GM19468 (cell line): ENCODE data around the gene CDR2.

Experiments used
- ATAC-seq: cut with Tn5 transposase; IDR thresholded peaks from one replicate; pipeline ENCODE4 v1.9.1; 2021; ENCODE audit warnings: mild to moderate bottlenecking, moderate library complexity, moderate number of reproducible peaks; ENCODE audit not compliant: unreplicated experiment; ENCODE audit errors: extremely low read depth

The CDR2 gene

DNA sequence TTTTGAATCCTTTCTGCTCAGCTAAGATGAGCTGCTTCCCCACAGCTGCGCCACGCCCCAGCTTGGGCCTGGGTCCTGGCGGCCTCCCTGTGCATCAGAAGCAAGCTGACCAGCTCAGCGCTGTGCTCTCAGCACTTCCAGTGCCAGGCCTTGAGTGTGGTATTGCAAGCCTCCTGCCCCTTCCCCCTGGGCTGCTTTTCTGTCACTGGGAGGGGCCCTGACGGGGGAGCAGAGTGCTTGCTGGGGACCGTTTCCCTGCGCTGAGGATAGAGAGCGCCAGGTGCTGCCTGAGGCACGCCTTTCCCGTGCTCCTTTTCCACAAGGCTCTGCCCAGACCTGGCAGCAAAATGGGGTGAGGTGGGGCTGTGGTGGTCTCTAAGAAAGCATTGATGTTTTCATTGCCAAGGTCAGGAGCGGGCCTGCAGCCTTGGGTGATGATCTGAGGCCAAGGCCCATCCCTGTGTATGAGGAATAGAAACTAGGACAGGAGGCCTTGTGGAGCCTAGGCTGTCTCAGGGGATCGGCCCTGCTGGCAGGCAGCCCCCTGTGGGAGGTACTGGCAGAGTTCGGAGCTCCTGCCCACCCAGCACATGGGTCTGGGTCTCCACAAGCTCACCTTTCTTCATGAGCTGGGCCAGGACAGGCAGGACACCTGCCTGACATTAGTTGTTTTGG, 47.5 kb downstream of the CDR2 start:
- no peak for ATAC-seq

DNA sequence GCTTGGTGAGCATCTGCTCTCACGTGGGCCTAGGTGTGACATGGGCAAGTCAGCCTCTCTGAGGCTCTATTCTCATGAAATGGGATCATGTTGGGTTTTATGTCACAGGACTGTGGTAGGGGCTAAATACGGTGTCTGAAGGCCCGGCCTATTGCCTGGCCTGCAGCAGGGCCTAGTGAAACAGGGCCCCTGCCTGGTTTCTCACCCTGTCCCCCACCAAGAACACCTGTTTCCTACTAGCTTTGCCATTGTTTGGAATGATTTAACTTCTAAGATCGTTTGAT, 48.1 kb downstream of the CDR2 start:
- ATAC-seq, result no peak

DNA sequence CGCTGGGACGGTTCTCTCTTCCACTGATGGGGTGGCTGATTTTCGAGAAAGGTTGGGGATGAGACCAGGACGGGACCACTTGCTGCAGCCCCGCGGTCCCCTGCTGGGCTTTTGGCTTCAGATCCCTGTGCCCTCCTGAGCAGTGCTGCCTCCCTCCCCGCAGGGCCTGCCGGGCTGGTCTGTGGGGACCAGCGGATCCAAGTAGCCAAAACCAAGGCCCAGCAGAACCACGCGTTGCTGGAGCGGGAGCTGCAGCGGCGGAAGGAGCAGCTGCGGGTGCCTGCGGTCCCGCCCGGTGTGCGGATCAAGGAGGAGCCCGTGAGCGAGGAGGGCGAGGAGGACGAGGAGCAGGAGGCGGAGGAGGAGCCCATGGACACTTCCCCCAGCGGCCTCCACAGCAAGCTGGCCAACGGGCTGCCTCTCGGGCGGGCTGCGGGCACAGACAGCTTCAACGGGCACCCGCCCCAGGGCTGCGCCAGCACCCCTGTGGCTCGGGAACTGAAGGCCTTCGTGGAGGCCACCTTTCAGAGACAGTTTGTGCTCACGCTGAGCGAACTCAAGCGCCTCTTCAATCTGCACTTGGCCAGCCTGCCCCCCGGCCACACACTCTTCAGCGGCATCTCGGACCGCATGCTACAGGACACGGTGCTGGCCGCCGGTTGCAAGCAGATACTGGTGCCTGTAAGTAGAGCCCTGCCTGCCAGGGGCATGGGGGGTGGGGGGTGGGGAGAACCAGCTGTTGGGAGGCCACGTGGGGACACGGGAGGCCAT, 48.6 kb downstream of the CDR2 start:
- ATAC-seq, result no peak

DNA sequence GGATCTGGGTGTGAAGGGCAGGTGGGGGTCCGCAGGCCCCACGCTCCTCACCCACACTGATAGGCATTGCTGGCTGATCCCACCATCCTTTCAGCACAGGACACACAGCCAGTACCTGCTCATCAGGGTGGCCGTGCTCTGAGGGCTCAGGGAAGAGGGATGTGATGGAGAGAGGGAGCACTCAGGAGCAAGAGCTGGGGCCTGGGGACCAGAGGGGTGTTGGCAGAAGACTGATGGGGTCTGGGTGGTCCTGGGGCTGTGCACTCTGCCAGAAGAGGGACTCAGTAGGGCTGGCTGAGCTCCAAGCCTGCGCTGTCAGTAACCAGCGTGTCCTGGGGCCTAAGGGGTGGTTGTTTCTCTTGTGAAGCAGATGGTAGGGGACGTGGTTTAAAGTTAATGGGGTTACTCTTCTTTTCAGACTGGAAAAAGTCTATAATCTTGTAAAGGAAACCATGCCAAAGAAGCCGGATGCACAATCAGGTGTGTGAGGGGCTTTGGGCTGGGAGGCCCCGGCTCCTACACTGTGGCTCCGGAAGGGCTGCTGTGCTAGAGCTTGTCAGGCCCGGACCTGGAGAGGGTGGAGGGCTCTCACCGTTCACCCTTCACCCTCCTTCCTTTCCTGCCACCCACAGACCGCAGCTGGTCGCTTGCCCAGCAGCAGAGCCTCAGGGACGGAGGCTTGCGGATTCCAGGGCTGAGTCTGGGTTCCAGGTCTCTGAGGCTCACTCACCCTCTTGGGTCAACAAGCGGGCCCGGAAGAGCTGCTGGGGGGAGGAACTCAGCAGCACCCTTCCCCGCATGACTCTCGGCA, 49.4 kb downstream of the CDR2 start:
- no peak for ATAC-seq

DNA sequence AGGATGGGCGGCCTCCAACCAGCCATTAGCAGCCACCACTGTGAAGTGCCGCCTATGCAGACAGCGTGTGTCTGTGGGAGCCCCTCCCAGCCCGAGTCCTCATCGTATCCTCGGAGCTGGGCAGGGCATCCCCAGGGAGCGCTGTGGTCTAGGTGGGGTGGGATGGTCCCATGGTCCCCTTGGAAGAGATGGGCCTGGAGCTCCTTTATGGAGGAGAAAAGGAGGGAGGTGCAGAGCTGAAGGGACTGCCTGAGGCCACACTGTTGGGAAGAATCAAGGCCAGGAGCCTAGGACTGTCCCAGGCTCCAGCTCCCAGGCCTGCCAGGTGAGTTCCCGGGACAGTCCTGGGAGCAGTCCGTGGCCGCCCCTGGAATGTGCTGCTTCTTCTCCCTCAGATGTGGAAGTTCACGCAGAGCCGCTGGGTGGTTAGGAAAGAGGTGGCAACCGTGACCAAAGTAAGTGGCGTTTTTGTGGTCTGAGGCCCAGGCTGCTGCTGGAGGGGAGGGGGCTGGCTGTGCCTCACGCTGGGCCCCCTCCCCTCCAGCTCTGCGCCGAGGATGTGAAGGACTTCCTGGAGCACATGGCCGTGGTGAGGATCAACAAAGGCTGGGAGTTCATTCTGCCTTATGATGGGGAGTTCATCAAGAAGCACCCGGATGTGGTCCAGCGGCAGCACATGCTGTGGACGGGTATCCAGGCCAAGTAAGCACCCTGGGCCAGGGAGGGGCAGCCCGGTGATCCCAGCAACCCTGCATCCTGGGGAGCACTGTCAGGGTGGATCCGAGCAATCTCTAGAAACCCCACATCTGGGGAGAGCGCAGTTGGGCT, 50.2 kb downstream of the CDR2 start:
- ATAC-seq, result no peak

DNA sequence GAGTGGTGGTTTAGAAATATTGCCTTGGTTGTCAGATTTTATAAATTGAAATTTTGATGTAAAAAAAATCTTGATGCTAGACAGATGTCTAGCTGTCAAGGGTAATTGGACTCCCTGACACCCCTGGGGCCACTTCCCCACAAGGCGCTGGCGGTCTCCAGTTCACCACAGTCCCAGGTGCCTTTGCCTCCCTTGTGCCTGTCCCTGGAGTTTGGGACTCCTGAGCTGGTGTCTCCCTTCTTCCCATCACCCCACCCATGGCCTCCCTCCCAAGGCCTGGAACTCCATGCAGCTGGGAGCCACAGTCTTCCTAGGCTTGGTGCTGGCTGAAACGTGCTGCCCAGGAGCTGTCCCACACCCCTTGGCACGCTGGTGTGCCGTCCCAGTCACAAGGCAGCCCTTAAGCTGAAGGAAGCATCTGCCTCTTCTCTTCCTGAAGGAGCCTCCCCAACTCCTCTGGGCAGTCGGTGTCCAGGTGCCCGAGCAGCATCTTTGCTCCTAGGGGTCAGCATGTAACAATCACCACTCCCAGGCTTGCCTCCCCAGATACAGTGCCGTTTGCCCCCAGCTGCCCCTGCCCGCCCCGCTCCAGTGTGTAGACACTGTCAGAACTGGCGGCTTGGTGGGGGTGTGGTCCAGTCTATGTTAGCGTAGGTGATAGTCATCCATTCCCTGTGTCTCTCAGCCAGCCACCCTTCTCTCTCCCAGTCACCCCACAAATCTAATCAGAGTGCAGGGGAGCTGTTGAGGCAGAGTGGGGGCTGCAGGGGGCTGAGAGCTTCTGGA, 51.1 kb downstream of the CDR2 start:
- no peak for ATAC-seq

DNA sequence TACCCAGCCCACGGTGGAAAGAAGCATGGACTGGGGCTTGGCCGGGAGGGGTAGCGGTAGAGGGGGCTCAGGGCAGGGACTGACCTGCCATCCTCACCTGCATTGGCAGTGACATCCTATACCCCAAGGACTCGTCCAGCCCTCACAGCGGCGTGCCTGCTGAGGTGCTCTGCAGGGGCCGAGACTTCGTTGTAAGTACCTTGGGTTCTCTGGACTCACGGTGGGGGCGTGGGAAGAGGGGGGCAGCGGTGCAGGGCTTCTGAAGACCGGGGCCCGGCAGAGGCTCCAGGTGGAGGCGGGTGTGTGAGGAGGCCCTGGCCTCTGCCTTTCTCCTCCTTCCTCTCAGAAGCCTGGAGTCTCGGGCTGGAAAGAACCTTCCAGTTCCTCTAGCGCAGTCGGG, 51.7 kb downstream of the CDR2 start:
- no peak for ATAC-seq

DNA sequence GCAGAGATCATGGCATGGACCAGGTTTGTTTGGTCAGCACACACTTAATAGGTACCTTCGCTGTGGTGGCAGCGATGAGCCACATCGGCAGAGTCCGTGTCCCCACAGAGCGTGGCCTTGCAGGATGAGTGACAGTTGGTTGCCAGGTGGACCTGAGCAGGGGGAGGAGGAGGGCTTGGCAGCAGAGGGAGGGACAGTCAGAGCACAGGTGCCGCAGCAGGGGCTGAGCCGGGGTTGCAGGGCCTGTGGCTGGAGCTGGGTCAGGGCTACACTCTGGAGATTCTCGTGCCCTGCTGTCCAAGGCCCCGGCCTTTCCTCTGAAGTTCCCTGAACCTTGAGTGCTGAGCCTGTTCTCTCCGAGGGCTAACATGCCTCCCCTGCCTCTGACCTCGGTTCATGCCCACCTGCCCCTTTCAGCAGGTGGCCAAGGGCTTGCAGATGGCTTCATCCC, 52.4 kb downstream of the CDR2 start:
- no peak for ATAC-seq

DNA sequence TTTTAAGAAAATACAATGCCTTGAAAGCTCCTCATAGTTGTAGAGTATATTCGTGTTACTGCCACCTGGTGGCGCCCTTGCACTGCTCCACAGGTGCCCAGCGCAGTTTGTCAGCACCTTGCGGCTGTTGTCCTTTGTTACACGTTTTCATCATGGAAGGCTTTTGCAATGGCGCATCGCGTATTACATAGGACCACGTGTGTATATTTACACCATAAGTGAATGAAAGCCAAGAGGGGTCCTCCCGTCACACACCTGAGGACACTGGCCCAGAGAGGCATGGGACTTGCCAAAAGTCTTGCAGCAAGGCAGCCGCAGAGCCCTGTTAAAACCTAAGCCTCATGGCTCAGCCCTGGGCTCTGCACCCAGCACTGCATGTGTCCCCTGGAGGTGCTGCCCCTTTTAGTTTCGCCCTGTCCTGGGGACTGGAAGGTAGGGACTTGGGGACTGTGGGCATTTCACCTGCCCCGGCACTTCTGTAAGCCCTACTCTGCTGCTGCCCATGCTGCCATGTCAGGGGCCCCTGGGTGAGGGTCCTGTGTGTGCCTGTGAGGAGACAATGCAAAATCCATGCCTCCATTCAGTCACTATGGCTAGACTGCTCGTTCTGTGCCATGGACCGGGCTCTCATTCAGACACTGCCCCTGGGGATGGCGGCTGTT, 52.9 kb downstream of the CDR2 start:
- no peak for ATAC-seq

DNA sequence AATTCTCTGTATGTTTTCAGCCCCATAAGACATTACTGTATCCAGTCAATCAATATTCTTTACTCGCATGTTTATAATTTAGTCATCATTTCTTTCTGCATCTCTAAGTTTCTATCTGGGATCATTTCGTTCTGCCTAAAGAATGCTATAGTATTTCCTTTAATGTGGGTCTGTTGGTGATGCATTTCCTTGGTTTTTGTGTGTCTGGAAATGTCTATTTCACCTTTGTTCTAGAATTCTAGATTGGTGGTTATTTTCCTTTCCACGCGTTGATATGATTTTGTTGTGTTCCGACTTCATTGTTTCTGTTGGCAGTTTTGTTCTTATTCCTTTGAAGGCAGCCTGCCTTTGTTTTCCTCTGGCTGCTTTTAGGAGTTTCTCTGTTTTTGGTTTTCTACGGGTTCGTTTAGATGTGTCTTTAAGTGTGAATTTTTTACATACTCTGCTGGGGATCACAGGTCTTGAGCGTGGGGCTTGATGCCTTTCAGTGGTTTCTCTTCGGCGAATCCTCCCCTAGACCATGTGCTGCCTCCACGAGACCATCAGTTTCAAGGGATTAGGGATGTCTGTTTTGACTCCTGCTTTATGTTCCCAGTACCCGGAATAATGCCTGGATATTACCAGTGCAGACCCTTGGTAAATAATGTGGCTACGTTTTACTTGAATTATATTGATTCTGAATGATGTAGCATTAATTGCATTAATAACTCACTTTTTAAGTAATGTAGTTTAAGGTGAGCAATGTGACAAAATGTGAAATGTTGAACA, 53.7 kb downstream of the CDR2 start:
- no peak for ATAC-seq

DNA sequence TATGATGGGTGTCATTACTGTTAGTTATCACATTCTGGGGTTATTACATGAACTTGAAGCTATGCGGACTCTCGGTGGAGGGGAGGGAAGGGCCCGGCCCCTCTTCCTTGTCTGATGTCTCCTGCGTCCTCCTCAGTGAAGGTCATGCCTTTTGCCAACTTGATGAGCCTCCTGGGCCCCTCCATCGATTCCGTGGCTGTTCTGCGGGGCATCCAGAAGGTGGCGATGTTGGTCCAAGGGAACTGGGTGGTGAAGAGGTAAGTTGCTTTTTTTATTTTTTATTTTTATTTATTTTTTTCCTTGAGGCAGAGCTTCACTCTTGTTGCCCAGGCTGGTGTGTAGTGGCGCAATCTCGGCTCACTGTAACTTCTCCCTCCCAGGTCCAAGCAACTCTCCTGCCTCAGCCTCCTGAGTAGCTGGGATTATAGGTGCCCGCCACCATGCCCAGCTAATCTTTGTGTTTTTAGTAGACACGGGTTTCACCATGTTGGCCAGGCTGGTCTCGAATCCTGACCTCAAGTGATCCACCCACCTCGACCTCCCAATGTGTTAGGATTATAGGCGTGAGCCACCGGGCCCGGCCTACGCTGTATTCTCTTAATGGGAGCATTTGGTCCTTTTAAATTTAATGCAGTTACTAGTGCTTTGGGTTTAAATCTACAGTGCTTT, 55.6 kb downstream of the CDR2 start:
- no peak for ATAC-seq

DNA sequence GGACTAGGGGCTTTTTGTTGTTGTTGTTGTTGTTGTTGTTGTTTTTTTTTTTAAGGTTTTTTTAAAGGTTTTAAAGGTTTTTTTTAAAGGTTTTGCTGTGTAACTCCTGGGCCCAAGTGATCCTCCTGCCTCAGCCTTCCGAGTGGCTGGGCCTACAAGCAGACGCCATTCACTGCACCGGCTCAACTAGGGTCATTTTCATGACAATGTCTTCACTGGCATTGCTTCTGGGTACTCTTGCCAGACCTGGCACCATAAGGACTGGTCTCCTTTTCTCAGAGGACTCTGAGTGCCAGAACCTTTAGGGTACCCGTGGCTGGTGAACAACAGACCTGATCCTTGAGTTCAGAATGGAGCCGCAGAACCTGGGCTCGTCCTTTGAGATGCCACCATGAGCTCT, 56.8 kb downstream of the CDR2 start:
- ATAC-seq, result no peak

DNA sequence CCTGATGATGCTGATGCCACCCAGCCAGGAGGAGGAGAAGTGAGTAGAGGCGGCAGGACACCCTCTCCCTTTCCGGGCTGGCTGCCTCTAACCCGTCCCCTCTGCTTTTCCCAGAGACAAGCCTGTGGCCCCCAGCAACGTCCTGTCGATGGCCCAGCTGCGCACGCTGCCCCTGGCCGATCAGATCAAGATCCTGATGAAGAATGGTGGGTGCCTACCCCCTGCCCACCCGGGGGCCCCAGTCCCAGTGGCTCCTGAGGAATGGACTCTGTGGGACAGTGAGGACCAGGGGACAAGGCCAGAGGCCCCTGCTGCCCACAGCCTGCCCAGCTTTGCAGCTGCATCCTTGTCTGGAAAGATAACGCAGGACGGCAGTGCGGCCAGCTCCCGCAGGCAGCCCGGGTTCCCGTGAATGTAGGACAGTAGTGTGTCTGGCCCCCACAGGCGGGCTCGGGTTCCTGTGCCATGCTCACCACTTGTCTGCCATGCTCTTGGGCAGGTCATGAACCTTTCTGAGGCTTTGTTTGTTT, 57.4 kb downstream of the CDR2 start:
- ATAC-seq, result no peak

DNA sequence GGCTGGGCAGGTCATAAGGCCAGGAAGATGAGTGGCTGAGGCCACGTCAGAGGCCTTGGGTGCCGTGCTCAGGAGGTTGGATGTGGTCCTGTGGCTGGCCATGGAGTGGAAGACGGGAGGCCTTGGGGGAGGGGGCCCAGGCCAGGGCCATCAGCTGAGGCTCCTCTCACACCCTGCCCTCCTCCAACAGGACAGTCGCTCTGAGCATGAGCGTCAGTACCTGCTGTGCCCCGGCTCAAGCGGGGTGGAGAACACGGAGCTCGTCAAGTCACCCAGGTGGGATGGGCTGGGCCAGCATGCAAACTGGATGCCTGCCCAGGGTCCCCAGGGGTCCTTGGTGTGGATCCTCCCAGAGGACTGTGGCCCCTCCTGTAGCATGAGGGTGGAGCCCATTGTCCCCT, 58.0 kb downstream of the CDR2 start:
- no peak for ATAC-seq

DNA sequence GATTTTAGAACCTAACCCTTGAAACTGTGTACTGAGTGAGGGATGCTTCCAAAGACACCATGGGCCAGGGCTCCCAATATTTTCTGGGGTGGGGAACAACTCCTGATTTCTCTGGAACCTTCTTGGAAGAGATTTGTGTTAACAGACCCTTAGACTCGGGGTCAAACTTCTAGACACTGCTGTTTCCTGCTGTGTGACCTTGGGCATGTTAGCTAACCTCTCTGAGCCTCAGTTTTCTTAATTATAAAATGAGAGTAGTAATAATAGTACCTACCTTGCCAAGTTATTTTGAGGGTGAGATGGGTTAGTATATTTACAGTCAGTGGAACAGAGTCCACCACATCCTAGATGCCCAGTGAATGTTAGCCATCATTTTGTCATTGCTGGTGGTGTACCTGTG, 58.4 kb downstream of the CDR2 start:
- ATAC-seq, result no peak

DNA sequence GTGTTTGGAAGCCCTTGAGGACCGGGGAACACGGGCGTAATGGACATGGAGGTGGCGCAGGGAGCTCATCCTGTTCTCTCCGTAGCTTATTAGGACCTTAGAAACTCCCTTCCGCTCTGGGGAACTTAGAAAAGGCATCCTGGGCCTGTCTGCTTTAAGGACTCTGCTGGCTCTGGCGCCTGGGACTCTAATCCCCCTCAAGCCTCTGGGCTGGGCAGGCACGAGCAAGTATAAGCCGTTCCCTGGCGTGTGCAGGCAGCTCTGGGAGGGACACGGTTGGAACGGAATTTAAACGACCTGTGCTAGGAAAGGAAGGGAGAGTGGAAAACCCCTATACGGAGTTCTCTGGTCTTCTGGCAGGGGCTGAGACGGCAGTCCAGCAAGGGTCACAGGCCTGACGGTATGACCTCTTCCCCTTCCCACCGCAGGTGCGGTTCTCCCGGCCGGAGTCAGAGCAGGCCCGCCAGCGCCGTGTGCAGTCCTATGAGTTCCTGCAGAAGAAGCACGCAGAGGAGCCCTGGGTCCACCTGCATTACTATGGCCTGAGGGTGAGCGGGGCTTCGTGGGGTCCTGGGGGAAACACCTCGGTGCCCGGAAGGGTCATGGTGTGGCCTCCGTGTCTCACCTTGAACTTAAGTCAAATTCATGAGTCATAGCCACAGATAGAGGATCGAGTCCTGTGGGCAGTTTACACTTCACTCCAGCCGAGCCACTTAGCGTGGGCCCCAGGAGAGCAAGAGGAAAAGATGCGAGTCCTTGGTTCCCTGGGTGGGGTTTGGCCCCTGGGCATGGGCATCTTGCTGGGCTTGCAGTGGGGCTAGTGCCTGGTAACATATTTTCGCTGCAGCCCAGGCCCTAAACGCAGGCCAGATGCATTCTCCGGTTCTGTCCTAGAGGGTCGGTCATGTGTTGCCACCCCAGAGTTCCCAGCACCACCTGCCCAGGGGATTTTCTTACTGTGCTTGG, 59.5 kb downstream of the CDR2 start:
- no peak for ATAC-seq
